ENCODE data around the gene DNASE1. TPM values are rescaled to one million over a fixed set of nuclear protein-coding genes. Genes with fewer than 3 reads are reported as not detected.

Gene DNASE1, protein sequence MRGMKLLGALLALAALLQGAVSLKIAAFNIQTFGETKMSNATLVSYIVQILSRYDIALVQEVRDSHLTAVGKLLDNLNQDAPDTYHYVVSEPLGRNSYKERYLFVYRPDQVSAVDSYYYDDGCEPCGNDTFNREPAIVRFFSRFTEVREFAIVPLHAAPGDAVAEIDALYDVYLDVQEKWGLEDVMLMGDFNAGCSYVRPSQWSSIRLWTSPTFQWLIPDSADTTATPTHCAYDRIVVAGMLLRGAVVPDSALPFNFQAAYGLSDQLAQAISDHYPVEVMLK
- 17.8 and 19.5 TPM in 2 replicates for total RNA-seq

DNA sequence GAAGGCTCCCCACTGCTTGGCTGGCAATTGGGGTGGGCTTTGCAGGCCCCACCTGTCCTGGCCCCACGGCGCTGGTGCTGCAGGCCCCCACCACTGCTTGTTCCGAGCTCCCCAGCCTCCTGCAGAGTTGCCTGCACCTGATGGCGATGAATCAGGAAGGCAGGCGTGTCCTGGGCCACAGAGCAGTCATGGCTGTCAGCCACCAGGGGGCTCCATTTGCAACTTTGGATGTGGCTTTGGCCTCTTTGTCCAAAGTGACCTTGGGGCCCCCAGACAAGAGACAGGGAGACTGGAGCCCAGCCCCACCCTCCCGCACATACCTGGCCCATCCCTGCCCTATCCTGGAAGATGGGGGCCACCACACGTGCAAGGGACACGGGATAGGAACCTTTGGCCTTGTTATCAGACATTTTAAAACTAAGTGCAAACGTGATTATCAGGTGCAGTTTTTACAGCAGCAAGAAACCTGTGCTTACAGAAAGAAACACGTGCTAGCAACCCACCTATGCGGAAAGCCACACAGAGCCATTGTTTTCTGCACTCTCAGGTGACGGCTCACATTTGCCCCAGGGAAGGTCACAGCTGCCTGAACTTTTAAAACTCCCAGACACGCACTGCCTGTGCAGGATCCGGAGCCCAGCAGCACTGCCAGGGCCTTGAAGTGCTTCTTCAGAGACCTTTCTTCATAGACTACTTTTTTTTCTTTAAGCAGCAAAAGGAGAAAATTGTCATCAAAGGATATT lies at the start of gene DNASE1:
Gene DNASE1, plus strand, starts transcription at position 443 of the 743 bp plus-strand sequence. CDS start 683 bp downstream, outside the sequence.

DNA sequence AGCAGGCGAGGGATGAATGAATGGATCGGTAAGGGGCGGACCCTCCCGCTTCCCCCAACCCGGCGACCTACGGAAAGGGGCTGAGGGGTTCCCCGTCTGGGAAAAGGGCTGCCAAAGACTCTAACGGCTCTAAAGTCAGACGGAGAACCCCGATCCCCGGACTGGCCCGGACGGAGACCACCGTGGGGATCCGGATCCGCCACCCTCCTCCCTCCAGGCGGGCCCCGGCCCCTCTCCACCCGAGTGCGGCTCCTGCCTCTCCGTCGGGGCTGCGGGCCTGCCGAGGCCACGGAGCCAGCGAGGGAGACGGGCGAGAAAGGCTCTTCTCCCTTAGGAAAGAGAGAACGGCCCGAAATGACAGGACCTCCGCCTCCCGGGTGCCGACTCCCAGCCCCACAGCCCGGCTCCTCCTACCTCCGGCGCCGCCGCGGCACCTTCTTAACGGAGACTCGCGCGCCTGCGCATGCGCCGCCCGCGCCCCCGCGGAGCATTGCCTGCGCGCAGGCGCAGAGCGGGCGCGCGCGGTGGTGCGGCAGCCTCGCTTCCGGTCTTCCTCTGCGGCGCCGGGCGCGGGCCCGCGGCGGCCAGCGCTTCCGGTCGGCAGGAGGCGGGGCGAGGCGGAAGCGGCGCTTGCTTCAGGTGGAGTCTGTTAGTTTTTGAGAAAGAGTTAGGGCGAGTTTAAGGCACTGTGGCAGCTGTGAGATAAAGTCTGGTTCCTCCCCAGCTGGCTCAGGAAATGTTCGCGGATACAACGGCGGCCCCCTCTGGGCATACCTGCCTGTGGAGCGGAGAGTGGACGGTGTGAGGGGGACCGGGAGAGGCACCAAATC lies 43.1 kb upstream of the DNASE1 start, which contains the start of gene SLX4:
Gene SLX4, minus strand, starts transcription at position 461 of the 830 bp plus-strand sequence. CDS start 2,642 bp downstream, outside the sequence.

Other genes with a start within 250 kb of the DNASE1 start
- gene ZNF597, start 211.2 kb upstream of the DNASE1 start, total RNA-seq = 1.7 and 2.0 TPM in 2 replicates
- gene NAA60, start 211.0 kb upstream of the DNASE1 start, total RNA-seq = 10.2 and 10.6 TPM in 2 replicates
- gene C16orf90, start 159.2 kb upstream of the DNASE1 start, total RNA-seq = not detected in 2 replicates
- 24.5 and 27.5 TPM in 2 replicates for gene CLUAP1, start 153.7 kb upstream of the DNASE1 start, total RNA-seq
- gene NLRC3, start 77.3 kb upstream of the DNASE1 start, total RNA-seq = under 0.01 TPM in 1 of 2 replicates, not detected in the other
- gene SLX4, start 43.1 kb upstream of the DNASE1 start, total RNA-seq = 4.7 and 6.0 TPM in 2 replicates
- gene TRAP1, start 62.8 kb downstream of the DNASE1 start, total RNA-seq = 83.5 and 106 TPM in 2 replicates
- 20.3 and 22.9 TPM in 2 replicates for gene CREBBP, start 226.0 kb downstream of the DNASE1 start, total RNA-seq

Data from uterine smooth muscle cell (primary cell).